Activated CD8-positive, alpha-beta memory T cell treated with anti-CD3 and anti-CD28 coated beads, Interleukin-2, amount 50 U/mL, for 48 hours (primary cell): ENCODE data around the gene ZNF48.

Source experiments
- DNase-seq: peaks from one replicate; pipeline ENCODE4 v3.0.0-alpha.2; 2020

The ZNF48 gene

GRCh38 chr16:30358990-30359870, 36.0 kb upstream of the ZNF48 start:
- no peak for DNase-seq

- DNase-seq, result no peak
These were observed 35.4 kb upstream of the ZNF48 start for GRCh38 chr16:30359871-30360170.

DNA sequence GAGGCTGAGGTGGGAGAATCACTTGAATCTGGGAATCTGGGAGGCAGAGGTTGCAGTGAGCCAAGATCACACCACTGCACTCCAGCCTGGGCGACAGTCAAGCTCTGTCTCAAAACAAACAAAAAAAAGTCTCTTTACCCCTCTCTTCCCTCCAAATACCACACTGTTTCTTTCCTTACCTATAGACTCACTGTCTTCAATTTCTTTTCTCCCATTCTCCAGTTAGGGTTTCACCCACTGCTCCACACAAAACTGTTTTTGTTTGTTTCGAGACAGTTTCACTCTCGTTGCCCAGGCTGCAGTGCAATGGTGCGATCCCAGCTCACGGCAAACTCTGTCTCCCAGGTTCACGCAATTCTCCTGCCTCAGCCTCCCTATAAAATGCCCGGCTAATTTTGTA, 34.0 kb upstream of the ZNF48 start:
- no peak for DNase-seq

- no peak for DNase-seq
These were observed 30.0 kb upstream of the ZNF48 start for GRCh38 chr16:30365200-30365599.

GRCh38 chr16:30366511-30366910, 28.7 kb upstream of the ZNF48 start:
- DNase-seq, result no peak

- DNase-seq, result no peak
These were observed 27.7 kb upstream of the ZNF48 start for GRCh38 chr16:30367349-30368009.

- peak; percentile 56 for DNase-seq
These were observed 27.0 kb upstream of the ZNF48 start for GRCh38 chr16:30368122-30368791.

GRCh38 chr16:30368792-30369090, 26.5 kb upstream of the ZNF48 start:
- no peak for DNase-seq

DNA sequence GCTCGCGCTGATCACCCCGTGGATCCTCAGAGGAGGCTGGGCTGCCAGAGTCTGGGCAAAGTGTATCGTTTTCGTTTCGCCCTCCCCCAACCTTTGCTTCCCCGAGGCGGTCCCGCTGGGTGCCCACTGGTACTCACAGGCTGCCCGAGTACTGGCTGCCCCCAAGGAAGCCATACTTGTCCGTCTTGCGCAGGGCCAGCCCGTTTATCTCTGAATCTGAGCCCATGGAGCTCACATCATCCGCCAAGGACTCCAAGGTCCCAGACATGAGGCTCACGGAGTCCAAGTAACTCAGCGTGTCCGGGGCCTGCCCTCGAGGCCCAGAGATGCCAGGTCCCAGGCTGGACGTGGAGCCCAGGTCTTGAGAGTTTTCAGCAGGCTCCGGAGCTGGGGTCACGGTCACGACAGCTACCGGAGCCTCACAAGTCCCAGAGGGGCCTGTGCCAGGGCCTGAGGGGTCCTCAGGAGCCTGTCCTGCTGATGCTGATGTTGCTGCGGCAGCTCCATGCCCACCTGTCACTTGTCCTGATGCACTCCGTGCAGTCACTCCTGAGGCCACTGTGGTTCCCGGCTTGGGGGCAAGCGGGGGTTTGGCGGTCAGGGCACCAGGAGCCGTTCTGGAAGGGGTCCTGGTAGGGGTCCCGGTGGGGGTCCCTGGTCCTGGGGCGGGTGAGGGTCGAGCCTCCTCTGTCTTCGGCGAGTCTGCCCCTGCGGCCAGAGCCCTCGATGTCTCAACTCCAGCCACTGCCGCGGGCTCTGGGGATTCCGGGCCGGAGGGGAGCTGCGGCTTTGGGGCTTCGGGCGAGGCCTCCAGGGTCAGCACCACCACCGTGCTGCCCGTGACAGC, 25.9 kb upstream of the ZNF48 start:
- DNase-seq, result peak; percentile 65

GRCh38 chr16:30369938-30370455, 25.2 kb upstream of the ZNF48 start:
- no peak for DNase-seq

DNA sequence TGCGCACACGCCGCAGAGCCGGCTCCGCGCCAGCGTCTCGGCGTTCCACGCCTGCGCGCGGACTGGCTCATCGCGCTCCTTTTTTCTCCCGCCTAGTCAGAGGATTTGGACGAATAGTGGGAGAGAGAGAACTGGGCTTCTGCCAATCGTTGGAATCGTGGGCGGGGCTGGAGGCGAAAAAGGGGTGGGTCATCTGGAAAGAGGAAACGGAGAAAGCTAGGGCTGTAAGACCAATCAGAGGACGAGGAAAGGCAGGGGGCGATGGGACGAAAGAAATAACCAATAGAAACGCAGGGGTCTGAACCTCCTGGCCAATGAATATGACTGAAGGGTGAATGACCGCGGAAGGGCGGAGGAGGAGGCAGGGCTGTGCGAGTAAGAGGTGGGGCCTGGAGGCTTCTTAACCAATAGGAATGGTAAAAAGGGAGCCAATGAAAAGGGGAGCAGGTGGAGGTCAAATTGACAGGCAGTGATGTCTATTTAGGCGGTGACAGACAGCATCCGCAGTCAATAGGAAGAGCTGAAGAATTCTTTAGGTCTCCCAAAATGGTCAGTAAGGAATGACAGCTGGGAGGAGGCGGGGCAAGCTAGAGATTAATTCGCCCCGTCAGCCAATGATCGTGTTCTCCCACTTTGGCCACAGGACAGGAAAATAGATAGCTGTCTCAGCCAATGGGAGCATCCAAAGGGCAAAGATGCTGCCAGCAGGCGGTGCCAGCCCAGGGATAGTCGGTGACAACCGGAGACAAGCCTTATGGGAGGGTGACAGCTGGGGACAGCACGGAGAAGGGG, 24.6 kb upstream of the ZNF48 start, which contains the start of gene TBC1D10B:
Gene TBC1D10B, minus strand, starts transcription at position 39 of the 792 bp plus-strand sequence. CDS start 311 bp downstream, outside the sequence.
- DNase-seq, result peak; percentile 96

DNA sequence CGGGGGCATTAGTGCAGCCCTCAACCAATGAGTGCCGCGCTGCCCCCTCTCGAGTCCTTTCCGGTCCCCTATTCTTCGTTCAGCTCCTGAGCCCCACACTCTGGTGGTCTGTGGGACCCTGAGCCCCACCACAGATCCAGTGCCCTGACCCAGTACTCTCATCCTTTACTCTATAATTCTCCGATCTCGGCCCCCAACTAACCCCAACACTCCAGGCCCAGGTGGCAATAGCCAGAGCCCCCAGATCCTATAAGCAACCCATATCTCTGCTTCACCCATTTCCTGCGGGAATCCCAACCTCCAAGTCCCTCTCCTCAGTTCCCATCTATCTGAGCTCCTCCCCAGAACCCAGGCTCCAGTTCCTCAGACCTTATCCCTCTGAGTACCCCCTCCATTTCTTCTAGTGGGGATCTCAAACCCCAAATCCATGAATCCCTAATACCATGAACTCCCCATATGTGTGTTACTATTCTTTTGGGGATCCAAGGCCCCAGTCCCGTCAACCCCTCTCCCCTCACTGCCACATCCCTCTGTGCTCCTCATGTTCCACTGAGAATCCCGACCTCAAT, 23.9 kb upstream of the ZNF48 start:
- DNase-seq, result no peak

DNA sequence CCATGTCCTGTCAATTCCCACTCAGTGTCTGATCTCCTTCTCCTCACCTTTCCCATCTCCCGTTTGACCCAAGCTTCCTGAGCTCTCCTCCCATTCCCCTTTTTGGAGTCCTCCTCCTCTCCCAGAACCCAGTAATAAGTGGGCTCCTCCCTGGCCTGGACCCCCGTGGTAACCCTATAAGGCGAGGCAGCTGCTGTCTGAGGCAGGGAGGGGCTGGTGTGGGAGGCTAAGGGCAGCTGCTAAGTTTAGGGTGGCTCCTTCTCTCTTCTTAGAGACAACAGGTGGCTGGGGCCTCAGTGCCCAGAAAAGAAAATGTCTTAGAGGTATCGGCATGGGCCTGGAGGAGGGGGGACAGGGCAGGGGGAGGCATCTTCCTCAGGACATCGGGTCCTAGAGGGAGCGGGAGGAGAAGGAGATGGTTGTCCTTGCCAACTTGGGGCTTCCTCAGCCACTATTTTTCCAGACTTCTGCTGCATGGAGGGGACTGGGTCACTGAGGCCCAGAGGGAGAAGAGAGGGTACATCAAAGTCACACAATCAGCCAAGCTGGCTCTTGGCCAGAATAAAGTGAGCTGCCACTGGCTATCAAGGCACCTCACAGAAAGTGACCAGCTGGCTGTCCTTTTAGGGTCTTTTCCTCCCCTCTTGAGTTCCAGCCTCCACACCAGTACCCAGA, 23.0 kb upstream of the ZNF48 start:
- DNase-seq, result peak; percentile 55

DNA sequence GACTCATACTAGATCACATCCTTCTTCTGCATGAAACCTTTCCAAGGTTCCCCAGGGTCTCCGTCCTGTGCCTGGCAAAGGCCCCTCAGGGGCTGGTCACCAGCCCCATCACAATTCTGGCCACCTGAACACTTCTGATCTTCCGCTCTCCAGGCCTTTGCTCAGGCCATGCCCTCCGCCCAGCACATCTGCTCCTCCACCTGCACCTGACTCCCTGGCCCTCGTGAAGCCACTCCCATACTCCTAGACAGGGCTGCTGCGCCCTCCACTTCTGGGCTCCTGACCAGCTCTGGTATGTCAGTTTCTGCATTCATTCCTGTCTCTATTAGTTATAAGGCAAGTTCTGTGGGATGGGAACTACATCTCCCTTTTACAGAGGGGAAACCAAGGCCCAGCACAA, 22.5 kb upstream of the ZNF48 start:
- DNase-seq, result no peak

DNA sequence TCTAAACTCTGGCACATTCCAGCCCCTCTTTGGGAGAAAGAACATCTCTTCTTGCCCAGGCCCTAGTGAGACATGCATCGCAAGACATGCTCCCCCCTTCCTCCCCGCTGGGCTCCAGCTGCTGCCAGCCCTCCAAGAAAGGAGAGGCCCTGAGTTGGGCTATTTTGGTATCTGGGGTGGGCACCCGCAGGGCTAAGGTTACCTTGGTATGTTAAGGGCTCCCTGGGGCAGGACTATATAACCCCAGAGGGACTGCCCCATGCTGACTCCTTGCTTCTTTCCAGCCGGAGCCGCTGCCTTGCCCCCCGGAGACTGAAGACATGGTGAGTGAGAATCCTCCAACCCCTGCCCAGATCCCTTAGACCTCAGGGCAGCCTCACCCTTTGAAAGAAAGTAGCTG, 20.7 kb upstream of the ZNF48 start, which contains the start of gene MYL11:
Gene MYL11, plus strand, starts transcription at position 265 of the 400 bp plus-strand sequence. Its CDS starts 56 bp downstream, at position 321.
- DNase-seq, result no peak

GRCh38 chr16:30375864-30376263, 19.4 kb upstream of the ZNF48 start:
- DNase-seq, result no peak

GRCh38 chr16:30376461-30376902, 18.7 kb upstream of the ZNF48 start:
- no peak for DNase-seq

DNA sequence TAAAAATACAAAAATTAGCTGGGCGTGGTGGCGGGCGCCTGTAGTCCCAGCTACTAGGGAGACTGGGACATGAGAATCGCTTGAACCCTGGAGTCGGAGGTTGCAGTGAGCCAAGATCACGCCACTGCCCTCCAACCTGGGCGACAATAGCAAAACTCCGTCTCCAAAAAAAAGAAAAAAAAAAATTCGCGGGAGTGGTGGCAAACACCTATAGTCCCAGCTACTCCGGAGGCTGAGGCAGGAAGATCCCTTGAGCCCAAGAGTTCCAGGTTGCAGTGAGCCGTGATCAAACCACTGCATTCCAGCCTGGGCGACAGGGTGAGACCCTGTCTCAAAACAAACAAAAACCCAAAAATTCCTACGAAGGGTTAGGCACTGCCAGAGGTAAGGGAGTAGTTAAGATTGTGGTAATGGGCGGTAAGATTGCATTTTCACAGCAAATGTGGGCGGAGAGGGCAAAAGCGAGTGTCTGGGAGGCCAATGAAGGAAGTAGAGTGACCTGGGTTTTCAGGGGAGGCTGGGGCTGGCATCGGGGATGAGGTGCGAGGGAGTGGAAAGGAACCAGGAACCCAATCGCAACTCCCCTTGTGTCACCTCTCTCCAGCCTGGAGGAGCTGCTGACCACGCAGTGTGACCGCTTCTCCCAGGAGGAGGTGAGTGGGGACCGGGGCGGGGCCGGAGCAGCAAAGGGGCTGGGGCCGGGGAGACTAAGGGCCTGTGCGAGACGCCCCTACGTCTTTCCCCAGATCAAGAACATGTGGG, 18.0 kb upstream of the ZNF48 start:
- no peak for DNase-seq

DNA sequence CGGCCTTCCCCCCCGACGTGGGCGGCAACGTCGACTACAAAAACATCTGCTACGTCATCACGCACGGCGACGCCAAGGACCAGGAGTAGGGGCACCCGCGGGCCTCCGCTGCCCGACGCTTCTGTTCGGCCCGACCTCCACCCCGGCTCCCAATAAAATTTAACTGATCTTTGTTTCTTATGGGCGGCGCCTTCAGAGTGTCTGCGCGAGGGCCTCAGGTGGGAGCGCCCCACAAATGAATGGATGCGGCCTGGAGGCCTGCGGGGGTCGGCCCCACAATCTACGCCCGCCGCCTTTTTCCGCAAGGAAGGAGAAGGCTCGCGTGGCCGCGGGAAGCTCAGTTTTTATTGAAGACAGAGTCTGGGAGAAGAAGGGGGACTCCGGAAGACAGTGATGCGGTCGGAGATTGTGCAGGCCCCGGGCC, 17.4 kb upstream of the ZNF48 start:
- DNase-seq, result peak; percentile 92
